GM12865 (cell line): ENCODE data around the gene SPRR5.

Source experiments
- DNase-seq: peaks from one replicate; pipeline ENCODE4 v3.0.0; 2010; ENCODE audit warnings: low read depth
- H3K4me3 ChIP-seq: 2 replicates; pipeline ENCODE4 v1.5.1; 2011; ENCODE audit warnings: mild to moderate bottlenecking, low read depth, low read length, control low read depth
- TF ChIP-seq, protein P1 (sequence below): IDR thresholded peaks from 2 replicates; pipeline ENCODE4 v1.5.1; 2011; ENCODE audit warnings: low read length, control low read depth, low read depth, inconsistent platforms; ENCODE audit not compliant: insufficient read depth; ENCODE audit errors: missing control alignments

SPRR5 gene, protein sequence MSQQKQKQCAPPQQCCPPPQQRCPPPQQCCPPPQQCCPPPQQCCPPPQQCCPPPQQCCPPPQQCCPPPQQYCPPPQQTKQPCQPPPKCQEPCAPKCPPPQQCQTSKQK

DNA sequence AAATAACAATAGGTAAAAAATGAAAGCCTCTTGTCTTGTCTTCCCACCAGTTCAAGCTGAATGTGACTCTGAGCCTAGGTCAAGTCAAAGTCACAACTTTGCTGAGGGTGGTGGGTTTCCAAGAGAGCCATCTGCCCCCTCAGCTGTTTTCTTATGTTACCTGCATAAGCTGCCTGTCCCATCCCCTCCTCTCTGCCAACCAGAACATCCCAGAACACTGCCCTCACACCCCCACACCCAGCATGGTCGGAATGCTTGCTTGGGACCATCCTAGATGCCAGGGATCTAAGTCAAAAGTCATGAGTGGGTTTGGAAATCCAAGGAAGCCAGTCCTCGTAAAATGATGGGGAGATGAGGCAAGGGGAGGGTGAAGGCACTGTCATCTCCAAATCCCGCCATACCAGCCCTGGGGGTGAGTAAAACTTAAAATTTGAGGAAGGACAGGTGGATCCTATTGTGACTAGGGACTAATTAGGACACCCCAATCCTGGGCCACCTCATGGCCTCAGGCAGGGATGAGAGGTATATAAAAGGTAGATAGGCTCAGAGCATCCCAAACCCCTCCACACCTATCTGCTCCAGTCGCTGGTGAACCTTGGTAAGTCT, at the start of gene SPRR5:
Gene SPRR5, plus strand, starts transcription at position 556 of the 606 bp plus-strand sequence. CDS start 1,349 bp downstream, outside the sequence.
- H3K4me3 ChIP-seq: no peak within 1 kb of the TSS

DNA sequence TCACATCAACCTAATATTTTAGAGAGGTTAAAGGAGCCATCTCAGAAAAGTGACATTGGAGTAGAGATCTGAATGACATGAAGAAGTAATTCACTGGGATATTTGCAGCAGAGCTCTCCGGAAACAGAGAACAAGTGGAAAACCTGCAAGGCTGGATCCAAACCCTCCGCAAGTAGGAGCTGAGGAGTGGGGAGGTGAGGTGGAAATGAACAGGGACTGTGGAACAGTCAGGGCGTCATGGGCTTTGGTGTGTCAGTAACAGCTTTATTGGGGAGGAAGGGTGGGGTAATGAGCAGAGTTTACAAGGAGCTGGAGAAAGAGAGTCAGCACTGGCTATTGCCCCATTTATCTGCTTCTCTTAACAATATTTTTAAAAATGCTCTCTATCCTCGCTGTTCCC, 48.0 kb upstream of the SPRR5 start:
- TF ChIP-seq, protein P1, sequence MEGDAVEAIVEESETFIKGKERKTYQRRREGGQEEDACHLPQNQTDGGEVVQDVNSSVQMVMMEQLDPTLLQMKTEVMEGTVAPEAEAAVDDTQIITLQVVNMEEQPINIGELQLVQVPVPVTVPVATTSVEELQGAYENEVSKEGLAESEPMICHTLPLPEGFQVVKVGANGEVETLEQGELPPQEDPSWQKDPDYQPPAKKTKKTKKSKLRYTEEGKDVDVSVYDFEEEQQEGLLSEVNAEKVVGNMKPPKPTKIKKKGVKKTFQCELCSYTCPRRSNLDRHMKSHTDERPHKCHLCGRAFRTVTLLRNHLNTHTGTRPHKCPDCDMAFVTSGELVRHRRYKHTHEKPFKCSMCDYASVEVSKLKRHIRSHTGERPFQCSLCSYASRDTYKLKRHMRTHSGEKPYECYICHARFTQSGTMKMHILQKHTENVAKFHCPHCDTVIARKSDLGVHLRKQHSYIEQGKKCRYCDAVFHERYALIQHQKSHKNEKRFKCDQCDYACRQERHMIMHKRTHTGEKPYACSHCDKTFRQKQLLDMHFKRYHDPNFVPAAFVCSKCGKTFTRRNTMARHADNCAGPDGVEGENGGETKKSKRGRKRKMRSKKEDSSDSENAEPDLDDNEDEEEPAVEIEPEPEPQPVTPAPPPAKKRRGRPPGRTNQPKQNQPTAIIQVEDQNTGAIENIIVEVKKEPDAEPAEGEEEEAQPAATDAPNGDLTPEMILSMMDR: no peak
- H3K4me3 ChIP-seq: no peak overlapping the region
- no peak for DNase-seq

More for the DNA sequence above, at the start of gene SPRR5:
- TF ChIP-seq, protein P1: no peak
- DNase-seq: no peak

DNA sequence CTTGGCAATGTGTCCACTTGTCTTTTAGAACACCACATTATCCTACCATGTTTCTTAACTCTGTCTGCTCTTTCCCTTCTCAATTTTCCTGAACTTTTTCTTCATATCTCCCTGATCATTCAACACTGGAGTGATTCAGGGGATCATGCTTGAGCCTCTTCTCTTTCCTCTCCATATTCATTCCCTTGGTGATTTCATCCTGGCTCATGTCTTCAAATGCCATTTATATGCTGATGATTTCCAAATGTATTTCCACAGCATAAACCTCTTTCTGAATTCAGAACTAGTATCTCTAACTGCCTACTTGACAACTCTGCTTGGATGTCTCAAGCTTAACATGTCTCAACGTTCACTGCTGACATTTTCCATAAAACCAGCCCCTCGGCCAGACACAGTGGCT, 47.1 kb upstream of the SPRR5 start:
- TF ChIP-seq, protein P1: no peak
- DNase-seq: no peak
- H3K4me3 ChIP-seq: no peak overlapping the region

DNA sequence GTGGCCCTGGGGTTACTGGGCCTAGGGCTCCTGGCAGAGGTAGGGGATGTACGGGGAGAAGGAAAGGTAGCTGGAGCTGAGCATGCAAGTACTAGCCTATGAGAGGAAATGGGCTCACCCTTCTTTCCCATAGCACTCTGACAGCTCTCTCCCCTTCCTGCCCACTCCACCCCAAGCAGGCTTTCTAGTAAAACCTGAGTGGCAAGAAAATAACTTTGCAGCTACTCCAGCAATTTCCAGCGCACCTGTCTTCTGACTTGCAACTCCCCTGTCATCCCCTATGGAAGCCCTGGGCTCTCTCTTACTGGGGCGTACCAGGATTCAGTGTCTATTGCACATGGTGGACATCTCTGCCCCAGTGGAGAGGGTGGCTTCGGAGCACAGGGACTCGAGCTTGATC, 45.4 kb upstream of the SPRR5 start:
- TF ChIP-seq, protein P1: no peak
- no peak overlapping the region for H3K4me3 ChIP-seq
- no peak for DNase-seq

DNA sequence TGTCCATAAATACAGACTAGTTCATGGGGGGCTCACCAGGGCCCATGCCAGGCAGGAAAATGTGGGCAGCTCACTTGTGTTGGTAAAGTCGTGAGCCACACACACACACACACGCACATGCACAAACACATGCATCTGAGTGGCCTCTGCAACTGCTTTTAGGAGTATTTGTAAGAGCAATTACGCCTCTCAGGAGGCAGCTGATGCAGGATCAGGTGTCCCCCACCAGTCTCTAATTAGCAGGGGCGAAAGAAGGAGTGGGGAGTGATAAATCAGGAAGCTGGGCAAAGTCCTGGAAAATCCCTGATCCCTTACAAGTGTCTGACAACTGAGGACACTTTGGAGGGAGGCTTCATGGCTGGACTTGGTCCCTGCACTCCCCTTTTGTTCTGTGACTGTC, 44.4 kb upstream of the SPRR5 start:
- no peak for DNase-seq
- no peak overlapping the region for H3K4me3 ChIP-seq

DNA sequence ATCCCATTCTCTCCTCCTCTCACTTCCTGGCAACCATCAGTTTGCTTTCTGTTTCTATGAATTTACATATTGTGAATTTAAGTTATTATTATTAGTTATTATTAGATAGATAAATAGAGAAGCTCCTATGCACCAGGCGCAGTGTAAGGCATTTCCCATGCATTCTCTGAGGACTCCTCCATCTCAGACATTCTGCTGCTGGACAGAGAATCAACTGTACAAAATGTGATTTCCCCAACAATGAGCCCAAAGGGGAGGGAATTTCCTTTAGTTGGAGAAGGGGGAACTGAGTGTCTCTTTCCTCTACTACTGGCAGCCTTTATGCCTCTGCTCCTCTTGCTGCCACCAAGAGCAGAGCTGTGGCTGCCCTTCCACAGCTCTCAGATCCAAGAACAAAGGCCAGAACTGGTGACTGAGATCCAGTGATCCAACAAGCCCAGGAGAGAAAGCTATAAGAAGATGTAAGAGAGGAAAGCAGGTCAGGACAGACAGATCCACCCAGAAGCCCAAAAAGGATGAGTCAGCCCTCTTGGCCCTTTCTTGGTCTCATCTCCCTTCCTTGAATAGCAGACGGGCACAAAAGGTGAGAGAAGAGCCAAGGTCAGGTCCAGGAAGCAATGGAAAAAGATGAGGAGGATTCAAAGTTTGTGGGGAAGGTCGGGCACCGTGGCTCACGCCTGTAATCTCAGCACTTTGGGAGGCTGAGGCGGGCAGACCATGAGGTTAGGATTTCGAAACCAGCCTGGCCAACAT, 42.1 kb upstream of the SPRR5 start:
- H3K4me3 ChIP-seq: no peak overlapping the region
- TF ChIP-seq, protein P1: no peak
- no peak for DNase-seq

More for the DNA sequence above, 44.4 kb upstream of the SPRR5 start:
- TF ChIP-seq, protein P1: no peak

DNA sequence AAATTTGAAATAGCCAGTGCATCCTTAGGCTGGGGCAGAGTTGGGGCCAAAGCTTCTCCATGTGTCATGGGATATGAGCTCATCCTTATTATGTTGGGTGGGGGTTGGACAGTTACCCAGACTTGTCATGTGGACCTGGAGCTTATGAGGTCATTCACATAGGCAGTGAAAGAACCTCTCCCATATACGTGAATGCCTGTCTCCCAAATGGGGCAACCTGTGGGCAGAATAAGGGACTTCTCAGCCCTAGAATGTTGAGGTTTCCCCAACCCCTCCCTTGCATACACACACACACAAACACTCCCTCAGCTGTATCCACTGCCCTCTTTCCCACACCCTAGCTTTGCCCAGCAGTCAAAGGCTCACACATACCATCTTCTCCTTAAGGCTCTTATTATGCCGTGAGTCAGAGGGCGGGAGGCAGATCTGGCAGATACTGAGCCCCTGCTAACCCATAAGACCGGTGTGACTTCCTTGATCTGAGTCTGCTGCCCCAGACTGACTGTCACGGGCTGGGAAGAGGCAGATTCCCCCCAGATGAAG, 40.9 kb upstream of the SPRR5 start:
- TF ChIP-seq, protein P1: no peak
- no peak for DNase-seq
- H3K4me3 ChIP-seq: no peak overlapping the region
